HG03066 (cell line): ENCODE measurements around the gene RNF130.

Source experiments
- ATAC-seq: cut with Tn5 transposase; IDR thresholded peaks from one replicate; pipeline ENCODE4 v1.9.1; 2021; ENCODE audit warnings: low read depth; ENCODE audit not compliant: unreplicated experiment

Gene RNF130

DNA sequence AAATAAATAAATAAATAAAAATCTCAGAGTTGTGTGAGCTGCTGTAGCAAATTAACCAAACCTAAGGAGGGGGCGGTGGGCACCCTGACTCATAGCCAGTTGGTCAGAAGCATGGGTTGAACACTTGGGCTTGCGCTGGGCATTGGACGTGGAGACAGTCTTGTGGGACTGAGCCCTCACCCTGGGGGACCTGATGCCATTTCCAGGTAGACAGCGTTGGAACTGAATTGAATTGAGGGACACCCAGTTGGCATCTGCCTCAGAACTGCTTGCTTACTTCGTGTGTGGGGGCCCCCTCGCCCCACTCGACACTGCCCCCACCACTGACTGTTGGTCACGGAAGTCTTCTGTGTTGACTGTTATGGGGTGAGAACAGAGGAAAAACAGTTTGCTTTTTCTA lies 144.9 kb downstream of the RNF130 start:
- ATAC-seq = no peak

DNA sequence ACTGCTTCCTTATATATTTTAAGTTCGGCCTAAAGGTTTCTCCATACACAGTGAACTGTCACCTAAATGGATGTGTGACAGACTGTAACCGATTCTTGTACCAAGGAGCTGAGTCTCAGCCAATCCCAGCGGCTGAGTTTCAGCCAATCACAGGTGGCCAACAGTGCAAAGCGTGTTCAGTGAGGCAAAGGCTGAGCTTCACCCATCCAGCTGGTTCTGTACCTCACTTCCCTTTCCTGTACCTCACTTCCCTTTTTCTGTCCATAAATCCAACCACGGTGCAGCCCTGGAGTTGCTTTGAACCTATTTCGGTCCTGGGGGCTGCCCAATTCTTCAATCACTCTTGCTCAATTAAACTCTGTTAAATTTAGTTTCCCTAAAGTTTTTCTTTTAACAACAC lies 148.1 kb downstream of the RNF130 start:
- no peak for ATAC-seq

DNA sequence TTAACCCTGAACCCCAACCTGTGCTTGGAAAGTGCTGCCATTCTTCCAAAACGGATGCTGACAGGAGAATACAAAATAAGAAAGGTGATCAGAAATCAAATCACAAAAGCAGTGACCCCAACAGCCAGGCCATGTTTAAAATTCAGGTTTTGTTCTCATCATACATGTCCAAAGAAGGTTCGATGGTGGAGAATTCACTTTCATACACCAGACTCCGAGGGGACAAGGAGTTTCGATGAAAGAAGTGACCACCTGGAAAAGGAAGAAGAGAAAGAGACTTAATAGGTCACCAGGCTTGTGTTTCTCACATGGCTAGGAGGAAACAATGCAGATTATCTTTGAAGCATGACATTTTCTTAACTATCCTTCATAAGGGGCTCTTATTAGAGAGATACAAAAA lies 151.4 kb downstream of the RNF130 start:
- no peak for ATAC-seq

DNA sequence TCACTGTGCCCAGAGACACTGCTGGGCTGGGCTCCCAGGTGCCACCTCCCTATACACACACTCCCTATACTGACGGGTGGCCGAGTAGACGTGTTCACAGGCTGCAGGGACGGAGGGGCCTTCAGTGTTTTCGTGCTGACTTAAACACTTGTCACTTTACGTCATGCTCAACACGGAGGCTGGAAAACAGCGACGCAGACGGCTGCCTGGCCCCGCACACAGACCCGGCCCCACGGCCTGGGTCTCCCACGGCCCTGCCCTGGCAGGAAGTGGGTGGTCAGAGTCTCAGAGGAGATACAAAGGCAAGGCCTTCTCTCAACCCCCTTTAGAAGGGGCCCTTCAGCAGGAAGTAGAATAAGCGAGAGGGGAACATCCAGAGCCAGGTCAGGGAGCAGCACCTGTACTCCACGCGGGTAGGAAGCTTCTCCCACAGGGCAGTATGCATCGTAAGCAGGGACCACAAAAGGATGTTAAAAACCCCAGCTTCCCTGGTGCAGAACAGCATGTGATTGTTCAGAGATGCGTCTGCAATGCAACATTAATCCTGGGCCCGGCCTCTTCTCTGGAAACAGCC lies 152.0 kb downstream of the RNF130 start:
- no peak for ATAC-seq

DNA sequence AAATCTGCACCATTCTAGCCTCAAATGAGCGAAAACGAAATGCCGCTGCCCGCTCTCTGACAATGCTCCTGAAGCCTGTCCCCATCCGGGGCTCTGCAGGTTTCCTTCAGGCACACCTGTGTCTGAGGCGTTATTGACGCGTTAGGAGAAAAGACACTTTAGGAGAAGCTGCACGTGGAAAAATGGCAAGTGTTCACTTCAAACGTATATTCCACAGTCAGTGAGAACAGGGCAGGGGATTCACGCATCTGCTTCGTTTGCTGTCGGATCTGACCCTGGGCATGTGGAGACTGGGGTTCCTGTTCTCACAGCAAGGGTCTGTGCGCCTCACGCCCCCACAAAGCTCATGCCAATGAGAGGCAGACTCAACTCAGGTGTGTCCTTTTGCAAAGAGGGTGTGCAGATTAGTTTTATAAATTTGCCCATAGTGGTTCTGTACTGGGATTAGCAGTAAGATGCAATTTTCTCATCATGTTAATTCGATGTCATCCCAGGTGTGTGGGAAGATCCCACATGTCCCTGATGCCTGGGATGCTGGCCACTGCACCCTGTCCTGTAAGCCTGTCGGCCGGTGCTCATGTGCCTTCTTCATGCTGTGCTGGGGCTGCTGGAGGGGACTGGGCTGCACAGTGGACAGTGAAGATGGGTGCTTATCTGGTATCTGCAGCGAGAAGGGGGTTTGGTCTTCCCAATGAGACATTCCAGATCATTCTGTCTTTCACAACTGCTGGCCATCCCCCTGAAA lies 152.6 kb downstream of the RNF130 start:
- ATAC-seq = no peak

- ATAC-seq = no peak
These were observed 155.0 kb downstream of the RNF130 start for GRCh38 chr5:179916523-179916922.

DNA sequence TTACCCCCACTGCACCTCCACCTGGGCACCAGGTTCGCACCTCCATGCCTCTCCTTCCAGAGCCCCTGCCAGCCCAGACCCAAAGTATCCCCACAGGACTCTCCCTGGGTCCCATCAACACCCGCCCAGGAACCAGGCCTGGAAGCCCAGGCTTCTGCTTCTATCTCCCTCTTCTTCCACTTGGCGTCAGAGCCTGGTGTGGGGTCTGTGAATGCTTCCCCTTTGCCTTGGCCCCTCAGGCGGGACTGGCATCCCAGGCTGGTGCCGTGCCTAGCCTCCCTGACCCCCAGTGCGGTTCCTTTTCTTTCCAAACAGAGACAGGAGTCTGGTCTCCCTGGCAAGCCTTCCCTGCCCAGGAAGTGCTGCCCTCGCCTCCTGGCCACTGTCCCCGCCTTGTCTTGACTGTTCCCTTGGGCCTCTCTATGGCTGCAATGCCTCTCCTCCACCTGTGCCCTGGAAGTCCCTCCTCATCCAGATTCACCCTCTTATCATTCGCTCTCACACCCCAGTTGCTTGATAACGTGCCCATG lies 156.1 kb downstream of the RNF130 start:
- ATAC-seq = no peak

DNA sequence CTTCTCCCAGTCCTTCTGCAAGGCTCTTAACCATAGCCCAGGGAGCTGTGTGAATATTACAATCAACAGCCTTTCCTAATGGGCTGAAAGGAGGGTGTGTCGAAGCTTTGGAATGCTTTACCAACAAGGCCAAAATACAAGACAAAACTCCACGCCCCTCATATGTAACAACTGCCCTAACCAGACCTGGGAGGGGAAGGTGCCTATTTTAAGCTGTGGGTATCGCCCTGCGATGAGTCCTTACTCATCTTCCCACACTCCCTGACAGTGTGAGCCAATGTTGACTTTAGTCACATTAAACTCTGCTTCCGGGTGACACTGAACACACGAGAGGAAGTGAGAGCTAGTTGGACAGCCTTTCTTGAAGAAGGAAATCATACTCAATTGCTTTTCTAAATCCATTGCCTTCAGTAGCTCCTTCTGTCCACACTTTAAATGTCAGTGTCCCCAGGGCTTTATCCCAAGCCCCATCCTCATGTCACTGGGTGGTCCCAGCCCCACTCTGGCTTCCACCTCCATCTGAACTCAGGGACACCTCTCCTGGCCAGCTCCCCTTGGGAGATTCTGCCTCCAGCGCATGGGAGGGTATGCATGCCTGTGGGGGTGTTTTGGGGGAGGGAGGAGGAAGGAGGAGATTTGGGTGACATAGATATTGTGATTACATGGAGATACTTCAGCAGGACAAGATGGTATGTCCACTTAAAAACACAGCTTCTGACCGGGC lies 157.4 kb downstream of the RNF130 start:
- ATAC-seq = no peak

- ATAC-seq = no peak
These were observed 158.1 kb downstream of the RNF130 start for GRCh38 chr5:179913461-179913860.

DNA sequence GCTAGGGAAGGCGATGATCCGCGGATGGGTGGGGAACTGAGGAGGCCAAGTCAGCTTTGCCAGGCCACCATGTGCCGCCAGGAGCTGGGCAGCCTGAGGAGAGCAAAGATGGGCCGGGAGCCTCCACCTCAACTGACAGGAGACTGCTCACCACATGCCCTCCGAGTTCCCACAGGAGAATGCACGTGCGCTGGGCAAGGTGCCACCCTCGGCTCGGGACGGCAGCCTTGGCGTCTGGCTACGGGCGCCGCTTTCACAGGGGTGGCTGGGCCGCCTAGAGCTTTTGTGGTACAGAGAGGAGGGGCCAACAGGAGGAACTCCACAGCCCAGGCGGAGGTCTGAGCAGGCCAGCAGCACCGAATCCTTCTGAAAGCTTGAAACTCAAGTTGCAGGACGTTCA lies 158.6 kb downstream of the RNF130 start:
- ATAC-seq = no peak

DNA sequence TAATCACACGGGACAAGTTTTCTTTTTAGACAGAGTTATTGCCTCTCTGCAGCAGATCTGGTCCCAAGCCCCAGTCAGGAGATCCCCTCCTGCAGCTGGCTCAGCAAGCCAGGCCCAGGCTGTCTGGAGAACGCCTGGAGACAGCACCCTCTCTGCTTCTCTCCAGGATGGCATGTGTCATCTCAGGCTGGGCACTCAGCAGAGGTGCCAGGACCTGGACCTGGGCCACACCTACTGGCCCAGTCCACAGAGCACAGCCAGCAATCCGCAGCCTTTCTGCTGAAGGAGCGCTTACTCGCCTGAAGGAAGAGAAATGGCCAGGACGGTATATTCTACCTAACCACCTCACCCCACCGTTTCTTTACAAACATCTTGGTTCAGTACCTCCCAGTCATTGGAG lies 159.2 kb downstream of the RNF130 start:
- no peak for ATAC-seq

GRCh38 chr5:179909224-179909623 lies 162.3 kb downstream of the RNF130 start:
- ATAC-seq = no peak

DNA sequence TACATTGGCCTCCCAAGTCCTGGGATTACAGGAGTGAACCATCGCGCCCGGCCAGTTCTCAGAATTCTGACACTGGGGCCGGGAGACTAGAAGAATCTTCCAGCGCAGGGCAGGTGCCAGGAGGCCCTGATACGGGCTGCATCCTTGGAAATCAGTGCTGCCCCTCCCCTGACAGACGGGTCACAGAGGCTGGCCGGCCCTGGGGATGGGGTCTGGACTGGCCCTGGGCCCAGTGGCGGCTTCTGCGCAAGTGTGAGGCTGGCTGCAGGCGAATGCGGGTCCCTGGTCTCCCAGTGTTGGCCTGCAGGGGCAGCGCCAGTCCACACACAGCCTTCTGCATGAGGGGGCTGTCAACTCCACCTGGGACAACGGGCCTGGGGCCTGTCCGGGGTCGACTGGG lies 163.0 kb downstream of the RNF130 start:
- no peak for ATAC-seq

GRCh38 chr5:179907556-179908324 lies 163.8 kb downstream of the RNF130 start, which contains the start of gene TBC1D9B:
TSS of gene TBC1D9B (minus strand) at chr5:179907897. CDS start at chr5:179907821, 76 bp downstream.
- peak; percentile 89 for ATAC-seq

GRCh38 chr5:179906795-179907555 lies 164.6 kb downstream of the RNF130 start:
- peak; percentile 16 for ATAC-seq

- no peak for ATAC-seq
These were observed 165.2 kb downstream of the RNF130 start for GRCh38 chr5:179906294-179906794.

DNA sequence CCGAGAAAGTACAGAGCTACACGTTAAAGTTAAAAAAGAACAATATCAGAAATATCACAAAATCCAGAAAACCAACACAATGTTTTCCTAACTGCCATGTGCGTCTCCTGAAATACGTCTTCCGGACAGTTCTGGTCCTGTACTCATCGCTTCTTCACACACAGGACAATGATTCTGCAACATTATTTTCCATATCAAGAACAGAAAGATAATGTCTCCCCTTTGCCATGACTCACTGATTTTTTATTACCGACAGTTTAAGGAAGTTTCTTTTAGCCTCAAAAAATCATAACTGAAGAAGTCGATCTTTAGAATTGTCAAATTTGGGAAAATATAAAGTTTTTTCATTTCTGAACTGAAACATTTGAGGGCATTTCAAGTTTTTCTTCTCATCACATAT lies 166.4 kb downstream of the RNF130 start:
- no peak for ATAC-seq
